Hepatocyte (in vitro differentiated cells): ENCODE results near the gene CANX.

Experiments used
- EZH2 ChIP-seq: fragments of 200-600 bp; sonication (generic); IDR thresholded peaks from 2 replicates; pipeline ENCODE4 v1.6.1; 2016; ENCODE audit warnings: antibody characterized with exemption, mild to moderate bottlenecking, borderline replicate concordance
- EZH2phosphoT487 ChIP-seq: fragments of 200-600 bp; sonication (generic); IDR thresholded peaks from one replicate; pipeline ENCODE4 v1.6.1; 2018; ENCODE audit warnings: antibody characterized with exemption, mild to moderate bottlenecking, low read depth, moderate library complexity; ENCODE audit not compliant: unreplicated experiment, severe bottlenecking
- TF ChIP-seq, protein P1 (sequence below): fragments of 200-600 bp; sonication (generic); IDR thresholded peaks from 2 replicates; pipeline ENCODE4 v1.5.1; 2016; ENCODE audit warnings: antibody characterized with exemption, mild to moderate bottlenecking; ENCODE audit not compliant: poor library complexity

DNA sequence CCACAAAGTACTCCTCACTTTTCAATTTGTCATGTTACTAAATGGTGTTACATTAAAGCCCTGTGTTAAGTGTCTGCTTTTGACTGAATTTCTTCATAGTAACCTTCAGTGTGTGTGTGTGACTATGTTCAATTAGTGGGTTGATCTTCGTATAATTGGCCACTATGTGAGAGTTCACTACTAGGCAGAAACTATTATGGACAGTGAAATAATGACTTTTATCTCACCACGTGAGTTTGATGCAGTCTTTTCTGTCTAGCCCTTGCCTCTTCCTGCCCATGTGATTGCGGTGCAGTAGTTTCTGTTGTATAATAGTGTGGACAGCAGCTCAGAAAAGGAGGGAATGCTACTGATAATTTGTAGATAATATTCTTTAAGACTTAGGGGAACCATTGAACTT lies 32.1 kb downstream of the CANX start:
- TF ChIP-seq, protein P1, sequence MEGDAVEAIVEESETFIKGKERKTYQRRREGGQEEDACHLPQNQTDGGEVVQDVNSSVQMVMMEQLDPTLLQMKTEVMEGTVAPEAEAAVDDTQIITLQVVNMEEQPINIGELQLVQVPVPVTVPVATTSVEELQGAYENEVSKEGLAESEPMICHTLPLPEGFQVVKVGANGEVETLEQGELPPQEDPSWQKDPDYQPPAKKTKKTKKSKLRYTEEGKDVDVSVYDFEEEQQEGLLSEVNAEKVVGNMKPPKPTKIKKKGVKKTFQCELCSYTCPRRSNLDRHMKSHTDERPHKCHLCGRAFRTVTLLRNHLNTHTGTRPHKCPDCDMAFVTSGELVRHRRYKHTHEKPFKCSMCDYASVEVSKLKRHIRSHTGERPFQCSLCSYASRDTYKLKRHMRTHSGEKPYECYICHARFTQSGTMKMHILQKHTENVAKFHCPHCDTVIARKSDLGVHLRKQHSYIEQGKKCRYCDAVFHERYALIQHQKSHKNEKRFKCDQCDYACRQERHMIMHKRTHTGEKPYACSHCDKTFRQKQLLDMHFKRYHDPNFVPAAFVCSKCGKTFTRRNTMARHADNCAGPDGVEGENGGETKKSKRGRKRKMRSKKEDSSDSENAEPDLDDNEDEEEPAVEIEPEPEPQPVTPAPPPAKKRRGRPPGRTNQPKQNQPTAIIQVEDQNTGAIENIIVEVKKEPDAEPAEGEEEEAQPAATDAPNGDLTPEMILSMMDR: no peak
- TF ChIP-seq EZH2 (no peak), EZH2phosphoT487 (no peak)
